Progenitor cell of endocrine pancreas (in vitro differentiated cells): ENCODE results near the gene PDHA1. TPM values are rescaled to one million over a fixed set of nuclear protein-coding genes. Genes with fewer than 3 reads are reported as not detected.

ENCODE experiments used
- DNase-seq: peaks from one replicate; pipeline ENCODE4 v3.0.0; 2021; ENCODE audit warnings: low spot score; ENCODE audit not compliant: unreplicated experiment
- H3K27ac Mint-ChIP-seq: 2 replicates; pipeline ENCODE4 v1.8.0; 2021; ENCODE audit warnings: mild to moderate bottlenecking, moderate library complexity, mixed read lengths
- H3K27me3 Mint-ChIP-seq: 2 replicates; pipeline ENCODE4 v1.8.0; 2021; ENCODE audit warnings: mixed read lengths
- H3K36me3 Mint-ChIP-seq: 2 replicates; pipeline ENCODE4 v1.8.0; 2022; ENCODE audit warnings: mixed read lengths; ENCODE audit not compliant: insufficient read depth
- H3K4me1 Mint-ChIP-seq: 2 replicates; pipeline ENCODE4 v1.8.0; 2021; ENCODE audit warnings: low read depth, mixed read lengths
- H3K4me3 Mint-ChIP-seq: 2 replicates; pipeline ENCODE4 v1.8.0; 2021; ENCODE audit warnings: low read depth, mild to moderate bottlenecking, moderate library complexity, mixed read lengths
- H3K9me3 Mint-ChIP-seq: 2 replicates; pipeline ENCODE4 v1.8.0; 2021; ENCODE audit warnings: low read depth, mixed read lengths
- CTCF ChIP-seq: fragments of 200-600 bp; sonication (generic); IDR thresholded peaks from one replicate; pipeline ENCODE4 v1.5.0; 2021; ENCODE audit warnings: antibody characterized with exemption, mild to moderate bottlenecking; ENCODE audit not compliant: unreplicated experiment
- total RNA-seq: library from RNA; stranded (reverse); gene quantifications from 2 replicates; pipeline ENCODE4 v1.2.1, GENCODE V29; 2021

Gene PDHA1
- total RNA-seq, 1 donor from 2014 or later = 203 TPM

DNA sequence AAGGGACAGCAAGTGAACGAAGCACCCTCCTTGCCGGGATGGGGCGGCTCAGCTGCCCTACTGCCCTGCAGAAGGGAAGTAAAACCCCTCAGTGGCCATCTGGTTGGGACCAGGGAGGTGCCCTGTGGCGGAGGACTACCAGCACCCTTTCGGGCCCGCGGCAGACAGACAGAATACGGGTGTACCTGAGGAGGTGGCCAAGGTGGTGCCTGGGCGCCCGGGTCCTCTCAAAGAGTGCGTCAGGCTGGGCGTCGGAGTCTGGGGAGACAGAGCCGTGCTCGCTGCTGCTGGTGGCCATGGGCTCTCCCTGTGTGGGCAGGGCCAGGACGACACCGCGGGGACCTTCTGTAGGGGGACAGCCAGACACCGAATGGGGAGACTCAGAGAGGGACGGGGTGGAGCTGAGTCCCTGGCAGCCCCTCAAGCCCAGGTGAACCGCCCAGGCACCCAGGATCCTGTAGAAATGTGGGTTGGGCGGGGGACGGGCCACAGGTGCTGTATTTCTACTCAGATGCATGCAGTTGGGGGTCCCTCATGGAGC is 29.7 kb downstream of the PDHA1 start:
- H3K9me3 Mint-ChIP-seq = peaks cover 2% of the 10 kb centered on the region
- peaks cover 19% of the 10 kb centered on the region for H3K27me3 Mint-ChIP-seq
- peaks cover 2% of the 10 kb centered on the region for H3K4me1 Mint-ChIP-seq
- H3K36me3 Mint-ChIP-seq = peaks cover 1% of the 10 kb centered on the region
- no peak overlapping the region for H3K27ac Mint-ChIP-seq
- TF ChIP-seq CTCF = no peak
- DNase-seq = no peak
- H3K4me3 Mint-ChIP-seq = peak overlapping the region; percentile 26

GRCh38 chrX:19375546-19375945 is 31.8 kb downstream of the PDHA1 start:
- Mint-ChIP-seq H3K36me3 (peaks cover 2% of the 10 kb centered on the region), H3K27me3 (peaks cover 19% of the 10 kb centered on the region)
- TF ChIP-seq CTCF = no peak

DNA sequence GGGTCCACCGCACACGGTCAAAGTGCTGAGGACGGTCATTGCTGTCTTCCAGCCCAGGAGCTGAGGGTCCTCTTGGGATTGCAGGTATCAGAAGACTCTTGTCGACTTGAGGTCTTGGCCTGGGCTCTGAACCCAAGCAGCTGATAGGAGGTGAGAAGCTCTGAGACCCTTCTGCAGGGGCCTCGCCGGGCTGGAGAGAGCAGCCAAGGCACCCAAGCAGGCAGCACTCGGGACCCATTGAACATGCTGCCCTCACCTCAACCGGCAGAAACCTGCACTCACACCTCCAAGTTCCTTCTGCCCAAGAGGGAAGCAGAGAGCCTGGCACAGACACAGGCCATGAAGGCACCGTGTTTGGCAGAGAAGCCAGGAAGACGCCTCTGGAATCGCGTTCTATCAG is 34.1 kb downstream of the PDHA1 start:
- Mint-ChIP-seq H3K27me3 (peaks cover 12% of the 10 kb centered on the region), H3K4me3 (no peak overlapping the region), H3K27ac (no peak overlapping the region), H3K9me3 (peaks cover 4% of the 10 kb centered on the region), H3K36me3 (peaks cover 3% of the 10 kb centered on the region), H3K4me1 (no peaks in the 10 kb centered on the region)
- no peak for TF ChIP-seq CTCF
- no peak for DNase-seq

More at GRCh38 chrX:19375546-19375945, 31.8 kb downstream of the PDHA1 start:
- H3K27ac Mint-ChIP-seq = no peak overlapping the region
- H3K4me1 Mint-ChIP-seq = peaks cover 2% of the 10 kb centered on the region
- H3K9me3 Mint-ChIP-seq = peaks cover 4% of the 10 kb centered on the region
- no peak overlapping the region for H3K4me3 Mint-ChIP-seq
- no peak for DNase-seq

- Mint-ChIP-seq H3K27me3 (no peaks in the 10 kb centered on the region), H3K27ac (no peak overlapping the region), H3K4me1 (no peaks in the 10 kb centered on the region), H3K4me3 (no peak overlapping the region), H3K36me3 (peaks cover 4% of the 10 kb centered on the region), H3K9me3 (peaks cover 8% of the 10 kb centered on the region)
- DNase-seq = no peak
- no peak for TF ChIP-seq CTCF
These were observed 37.6 kb downstream of the PDHA1 start for GRCh38 chrX:19381326-19381725.

GRCh38 chrX:19382555-19383145 is 38.9 kb downstream of the PDHA1 start:
- peaks cover 4% of the 10 kb centered on the region for H3K36me3 Mint-ChIP-seq
- H3K4me3 Mint-ChIP-seq = no peak overlapping the region
- DNase-seq = peak; percentile 41
- H3K9me3 Mint-ChIP-seq = peaks cover 8% of the 10 kb centered on the region
- H3K27ac Mint-ChIP-seq = no peak overlapping the region
- TF ChIP-seq CTCF = peak; percentile 63
- no peaks in the 10 kb centered on the region for H3K27me3 Mint-ChIP-seq
- no peaks in the 10 kb centered on the region for H3K4me1 Mint-ChIP-seq
